PC-3 (cell line): ENCODE measurements around the gene TSPAN17. TPM values are rescaled to one million over a fixed set of nuclear protein-coding genes. Genes with fewer than 3 reads are reported as not detected.

Experiments
- ATAC-seq: fragments of 200-7000 bp; cut with Tn5 transposase; 2 replicates; pipeline ENCODE4 v1.9.1; 2020; ENCODE audit warnings: mild to moderate bottlenecking, moderate library complexity
- BruUV-seq: library from RNA; stranded (reverse); fragments of 400-500 nt; replicated peaks from 2 replicates; lab custom pipeline; 2021; lab: Mats Ljungman, UMichigan
- CTCF ChIA-PET: fragments of 300-600 bp; sonication (Branson Sonifier 250); formaldehyde crosslinking; loops from one replicate; lab custom pipeline; 2022; ENCODE audit warnings: antibody characterized with exemption; lab: Charles Lee
- POLR2A ChIA-PET: fragments of 300-600 bp; sonication (Branson Sonifier 250); formaldehyde crosslinking; loops from one replicate; lab custom pipeline; 2022; ENCODE audit warnings: antibody characterized with exemption; ENCODE audit not compliant: unreplicated experiment; lab: Charles Lee
- DNase-seq: peaks from one replicate; pipeline ENCODE4 v3.0.0-alpha.2; 2015
- H2AFZ ChIP-seq: fragments of 300-600 bp; sonication (generic); 2 replicates; pipeline ENCODE4 v1.6.0; 2016; ENCODE audit warnings: antibody characterized with exemption, low read length
- H3F3A ChIP-seq: fragments of 300-600 bp; sonication (generic); one replicate; pipeline ENCODE4 v1.6.0; 2017; ENCODE audit warnings: antibody characterized with exemption, low read length, control low read depth, mild to moderate bottlenecking; ENCODE audit not compliant: unreplicated experiment
- H3K27ac ChIP-seq: fragments of 300-600 bp; sonication (generic); 2 replicates; pipeline ENCODE4 v1.5.1; 2016; ENCODE audit warnings: mild to moderate bottlenecking, low read length
- H3K27me3 ChIP-seq: fragments of 300-600 bp; sonication (generic); 2 replicates; pipeline ENCODE4 v1.6.1; 2016; ENCODE audit warnings: low read length, mixed read lengths
- H3K36me3 ChIP-seq: fragments of 300-600 bp; sonication (generic); 2 replicates; pipeline ENCODE4 v1.6.1; 2016; ENCODE audit warnings: low read depth, mixed run types, low read length, mixed read lengths
- H3K4me1 ChIP-seq: fragments of 300-600 bp; sonication (generic); 2 replicates; pipeline ENCODE4 v1.5.1; 2016; ENCODE audit warnings: low read length; ENCODE audit not compliant: insufficient read depth
- H3K4me2 ChIP-seq: fragments of 300-600 bp; sonication (generic); 2 replicates; pipeline ENCODE4 v1.6.0; 2016; ENCODE audit warnings: low read length
- H3K4me3 ChIP-seq: fragments of 300-600 bp; sonication (generic); 2 replicates; pipeline ENCODE4 v1.5.1; 2016; ENCODE audit warnings: mild to moderate bottlenecking, low read length, mixed read lengths
- H3K79me2 ChIP-seq: fragments of 300-600 bp; sonication (generic); 2 replicates; pipeline ENCODE4 v1.6.1; 2017; ENCODE audit warnings: low read length, mixed read lengths
- H3K9ac ChIP-seq: fragments of 300-600 bp; sonication (generic); 2 replicates; pipeline ENCODE4 v1.6.0; 2016; ENCODE audit warnings: mild to moderate bottlenecking, low read length
- H3K9me2 ChIP-seq: fragments of 300-600 bp; sonication (generic); replicated peaks from 2 replicates; pipeline ENCODE4 v1.6.1; 2016; ENCODE audit warnings: mixed run types, low read length, mixed read lengths
- H3K9me3 ChIP-seq: fragments of 300-600 bp; sonication (generic); 2 replicates; pipeline ENCODE4 v1.6.1; 2016; ENCODE audit warnings: low read length, mixed read lengths
- H4K20me1 ChIP-seq: fragments of 300-600 bp; sonication (generic); 2 replicates; pipeline ENCODE4 v1.6.1; 2016; ENCODE audit warnings: low read length, mixed read lengths
- CTCF ChIP-seq: fragments of 300-600 bp; sonication (generic); conservative IDR thresholded peaks from 2 replicates; pipeline ENCODE4 v1.5.1; 2017; ENCODE audit warnings: antibody characterized with exemption, low read depth, mild to moderate bottlenecking, low read length
- EZH2 ChIP-seq: fragments of 300-600 bp; sonication (generic); IDR thresholded peaks from one replicate; pipeline ENCODE4 v1.6.1; 2017; ENCODE audit warnings: antibody characterized with exemption, mild to moderate bottlenecking, low read length; ENCODE audit not compliant: unreplicated experiment
- EZH2phosphoT487 ChIP-seq: fragments of 300-600 bp; sonication (generic); IDR thresholded peaks from 2 replicates; pipeline ENCODE4 v1.6.1; 2018; ENCODE audit warnings: mild to moderate bottlenecking, antibody characterized with exemption, low read length, borderline replicate concordance
- intact Hi-C: fragments of 100-400 bp; cut with micrococcal nuclease; formaldehyde crosslinking; loops from 2 replicates; pipeline ENCODE4 v1.9.0; 2023
- total RNA-seq: library from RNA; depleted of rRNA; stranded (reverse); fragments of >200 nt; gene quantifications from 2 replicates; pipeline ENCODE4 v1.2.3, GENCODE V29; 2014

Gene TSPAN17
- total RNA-seq, 1 experiment from 2014 or later, result 47.3 TPM

- Histone ChIP-seq H3K4me1 (peaks cover 10% of the 10 kb centered on the region), H3K36me3 (no peaks in the 10 kb centered on the region), H3K79me2 (no peaks in the 10 kb centered on the region), H3K27me3 (peaks cover 9% of the 10 kb centered on the region; the same call in 1 of the 2 replicates), H3K27ac (no peak overlapping the region), H3K9me2 (no peaks in the 10 kb centered on the region), H3F3A (no peaks in the 10 kb centered on the region), H2AFZ (no peak overlapping the region), H3K9ac (no peak overlapping the region), H3K4me3 (no peak overlapping the region), H4K20me1 (no peaks in the 10 kb centered on the region), H3K4me2 (no peak overlapping the region), H3K9me3 (no peaks in the 10 kb centered on the region)
- DNase-seq (no peak), ATAC-seq (no peak)
- ChIA-PET CTCF (interaction anchor here (1.4 kb wide), 1 partner anchor 13 kb away, joined by 5 read pairs; no protein-coding TSS in a partner anchor), POLR2A (no interaction called here)
- BruUV-seq, result no TSS peak
- intact Hi-C loops, result no loop called here
- TF ChIP-seq EZH2 (no peak), EZH2phosphoT487 (no peak), CTCF (no peak)
These were observed 26.6 kb downstream of the TSPAN17 start for GRCh38 chr5:176673651-176674583.

GRCh38 chr5:176674799-176675198 lies 27.5 kb downstream of the TSPAN17 start:
- TF ChIP-seq CTCF (no peak), EZH2 (no peak), EZH2phosphoT487 (no peak)
- no peaks in the 10 kb centered on the region for H3K79me2 ChIP-seq
- H2AFZ ChIP-seq, result no peak overlapping the region
- H4K20me1 ChIP-seq, result no peaks in the 10 kb centered on the region
- no peaks in the 10 kb centered on the region for H3K36me3 ChIP-seq
- peaks cover 10% of the 10 kb centered on the region for H3K4me1 ChIP-seq
- no peak overlapping the region for H3K9ac ChIP-seq
- no TSS peak for BruUV-seq
- H3K9me2 ChIP-seq, result no peaks in the 10 kb centered on the region
- DNase-seq (no peak), ATAC-seq (no peak)
- no peak overlapping the region for H3K4me3 ChIP-seq
- H3K4me2 ChIP-seq, result no peak overlapping the region
- ChIA-PET CTCF (interaction anchor here (1.9 kb wide), 1 partner anchor 14 kb away, joined by 4 read pairs; no protein-coding TSS in a partner anchor), POLR2A (no interaction called here)
- intact Hi-C loops, result no loop called here
- H3F3A ChIP-seq, result no peaks in the 10 kb centered on the region
- 0 out of 2 replicates have a peak, but pooled peaks cover under 1% of the 10 kb centered on the region for H3K27me3 ChIP-seq
- H3K9me3 ChIP-seq, result no peaks in the 10 kb centered on the region
- no peak overlapping the region for H3K27ac ChIP-seq
